Aorta (tissue), 5 donors: ENCODE measurements around the gene USH2A. TPM values are rescaled to one million over a fixed set of nuclear protein-coding genes. Genes with fewer than 3 reads are reported as not detected.

Source experiments
- ATAC-seq: fragments of 200-7000 bp; cut with Tn5 transposase; one replicate; pipeline ENCODE4 v1.9.1; 2022; ENCODE audit warnings: moderate library complexity; ENCODE audit not compliant: low FRiP score
- DNase-seq, 2 donors: peaks; one replicate each; pipeline ENCODE4 v3.0.0-alpha.2; 2020
- H3K27ac ChIP-seq, 2 donors: one replicate each; pipeline ENCODE4 v1.5.1; 2013; ENCODE audit warnings: low read length in 2 of 2, mild to moderate bottlenecking in 2 of 2, moderate library complexity in 2 of 2, control low read depth in 1 of 2, inconsistent platforms in 1 of 2, low read depth in 1 of 2
- H3K27me3 ChIP-seq, 2 donors: one replicate each; pipeline ENCODE4 v1.6.1; 2013; ENCODE audit warnings: control low read depth in 1 of 2, low read length in 1 of 2, mild to moderate bottlenecking in 1 of 2, moderate library complexity in 1 of 2; ENCODE audit not compliant: insufficient read depth in 2 of 2, control insufficient read depth in 1 of 2
- H3K36me3 ChIP-seq, 2 donors: one replicate each; pipeline ENCODE4 v1.6.1; 2013; ENCODE audit warnings: control low read depth in 1 of 2, low read length in 1 of 2, mild to moderate bottlenecking in 1 of 2; ENCODE audit not compliant: insufficient read depth in 2 of 2, control insufficient read depth in 1 of 2
- H3K4me1 ChIP-seq, 2 donors: one replicate each; pipeline ENCODE4 v1.6.1; 2013; ENCODE audit warnings: low read length in 2 of 2, control low read depth in 1 of 2, mild to moderate bottlenecking in 1 of 2, moderate library complexity in 1 of 2; ENCODE audit not compliant: insufficient read depth in 2 of 2, control insufficient read depth in 1 of 2
- H3K4me3 ChIP-seq, 2 donors: one replicate each; pipeline ENCODE4 v1.5.1; 2013; ENCODE audit warnings: low read length in 2 of 2, control low read depth in 1 of 2, mild to moderate bottlenecking in 1 of 2
- H3K9me3 ChIP-seq: one replicate; pipeline ENCODE4 v1.6.1; 2013; ENCODE audit warnings: mild to moderate bottlenecking, low read length; ENCODE audit not compliant: control insufficient read depth
- WGBS, 2 donors: extraction: QIAGEN DNeasy Blood & Tissue Kit; methylation state at CpG; one replicate each; pipeline ENCODE4 v1.1.7; 2013; 5-methylcytosine and 5-hydroxymethylcytosine counted together
- intact Hi-C, 2 donors: fragments of 100-400 bp; cut with DNase I; formaldehyde crosslinking; loops; one replicate each; pipeline versions ENCODE4 v1.14.2 to v1.15.0; 2022
- polyA plus RNA-seq, 2 donors: library from polyadenylated mRNA; stranded (reverse); fragments of 200-250 nt; gene quantifications; one replicate each; pipeline ENCODE4 v1.2.3, GENCODE V29; 2013
- total RNA-seq, 2 donors: library from RNA; stranded (reverse); fragmentation: NEBNext Ultra II Directional; extraction: Animal tissue kit (Norgen Biotek cat#: 25700); gene quantifications; one replicate each; pipeline ENCODE4 v1.2.1, GENCODE V29; 2021
- donor health status: healthy with polysubstance abuse.
- donor health status: Bipolar disorder and iron deficiency.
- donor health status: DM: no; HTN: no; CAD: no.
- donor health status: DM: no; HTN: no; CAD: no.
- donor health status: DM: yes; HTN: yes; CAD: no.

Gene USH2A
- total and polyA plus RNA-seq, 4 donors: 0.13 TPM; not detected in 3

DNA sequence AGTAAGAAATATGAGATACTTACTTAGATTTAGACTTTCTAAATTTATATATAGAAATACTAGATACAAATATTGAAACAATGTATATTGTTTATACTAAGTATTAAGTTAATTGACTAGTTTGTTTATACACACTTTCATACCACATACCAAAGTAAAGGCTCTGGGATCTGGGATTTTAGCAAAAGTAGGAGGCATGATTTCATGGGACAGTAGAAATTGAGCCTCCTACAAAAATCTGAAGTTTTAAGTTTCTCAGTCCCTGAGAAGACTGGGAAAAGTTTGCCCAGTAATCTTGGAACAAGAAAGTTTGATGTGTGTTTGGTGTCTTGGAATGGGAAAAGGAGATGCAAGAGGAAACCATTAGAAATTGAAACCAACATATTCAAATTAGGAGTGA is 825.3 kb downstream of the USH2A start:
- no peaks in the 10 kb centered on the region for H3K27me3 ChIP-seq
- H3K4me1 ChIP-seq: no peaks in the 10 kb centered on the region
- ATAC-seq: no peak
- no peaks in the 10 kb centered on the region for H3K9me3 ChIP-seq
- no peak overlapping the region for H3K27ac ChIP-seq
- H3K4me3 ChIP-seq: no peak overlapping the region
- DNase-seq: no peak
- intact Hi-C loops: no loop called here
- peaks cover 0 to 4% of the 10 kb centered on the region in 2 donors for H3K36me3 ChIP-seq

DNA sequence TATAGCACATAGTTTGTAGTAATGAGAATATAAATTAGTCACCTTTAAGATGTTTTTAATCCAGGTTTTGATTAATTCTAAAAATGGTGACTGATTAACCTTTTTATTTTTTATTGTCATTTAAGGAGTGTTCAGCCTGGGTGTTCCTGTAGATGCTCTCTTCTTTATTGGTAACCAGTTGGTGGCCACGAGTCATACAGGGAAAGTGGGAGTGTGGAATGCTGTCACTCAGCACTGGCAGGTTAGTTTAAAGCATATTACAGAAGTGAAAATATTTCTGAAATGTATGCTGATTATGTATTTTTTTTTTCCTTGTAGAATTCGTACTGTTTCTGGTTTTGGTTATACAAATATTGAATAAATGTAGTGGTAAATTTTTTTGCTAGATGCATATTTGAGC is 828.0 kb downstream of the USH2A start:
- no peak for ATAC-seq
- Histone ChIP-seq H3K4me3 (no peak overlapping the region), H3K36me3 (peaks cover 0 to 4% of the 10 kb centered on the region in 2 donors), H3K4me1 (peaks cover 0 to 1% of the 10 kb centered on the region in 2 donors), H3K27me3 (no peaks in the 10 kb centered on the region), H3K9me3 (no peaks in the 10 kb centered on the region), H3K27ac (no peak overlapping the region)
- intact Hi-C loops: no loop called here
- no peak for DNase-seq
- 54 to 72% methylated on average over 2 of the region's 2 CpGs for WGBS, 2 donors

DNA sequence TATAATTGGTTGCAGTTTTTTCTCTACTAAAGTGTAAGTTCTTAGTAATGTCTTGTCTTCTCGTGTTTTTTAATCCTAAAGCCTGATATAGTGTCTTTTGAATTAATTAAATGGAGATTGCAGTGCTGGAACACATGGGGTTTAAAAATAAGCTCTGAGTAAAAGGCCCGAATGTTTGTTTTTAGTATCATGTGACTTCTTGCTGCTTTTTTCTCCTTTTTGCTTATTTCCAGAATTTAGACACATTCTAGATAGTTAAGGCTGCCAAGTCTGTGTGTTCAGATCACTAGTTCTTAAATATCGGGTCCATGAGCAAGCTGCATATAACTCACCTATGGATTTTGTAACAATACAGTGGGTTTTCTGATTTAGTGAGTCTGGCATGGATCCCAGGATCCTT is 828.6 kb downstream of the USH2A start:
- ATAC-seq: no peak
- Histone ChIP-seq H3K27me3 (no peaks in the 10 kb centered on the region), H3K9me3 (no peaks in the 10 kb centered on the region), H3K27ac (no peak overlapping the region), H3K36me3 (peaks cover 0 to 4% of the 10 kb centered on the region in 2 donors), H3K4me3 (no peak overlapping the region), H3K4me1 (peaks cover 0 to 1% of the 10 kb centered on the region in 2 donors)
- intact Hi-C loops: no loop called here
- WGBS, 2 donors: 17 to 18% methylated on average over 3 of the region's 3 CpGs
- no peak for DNase-seq

DNA sequence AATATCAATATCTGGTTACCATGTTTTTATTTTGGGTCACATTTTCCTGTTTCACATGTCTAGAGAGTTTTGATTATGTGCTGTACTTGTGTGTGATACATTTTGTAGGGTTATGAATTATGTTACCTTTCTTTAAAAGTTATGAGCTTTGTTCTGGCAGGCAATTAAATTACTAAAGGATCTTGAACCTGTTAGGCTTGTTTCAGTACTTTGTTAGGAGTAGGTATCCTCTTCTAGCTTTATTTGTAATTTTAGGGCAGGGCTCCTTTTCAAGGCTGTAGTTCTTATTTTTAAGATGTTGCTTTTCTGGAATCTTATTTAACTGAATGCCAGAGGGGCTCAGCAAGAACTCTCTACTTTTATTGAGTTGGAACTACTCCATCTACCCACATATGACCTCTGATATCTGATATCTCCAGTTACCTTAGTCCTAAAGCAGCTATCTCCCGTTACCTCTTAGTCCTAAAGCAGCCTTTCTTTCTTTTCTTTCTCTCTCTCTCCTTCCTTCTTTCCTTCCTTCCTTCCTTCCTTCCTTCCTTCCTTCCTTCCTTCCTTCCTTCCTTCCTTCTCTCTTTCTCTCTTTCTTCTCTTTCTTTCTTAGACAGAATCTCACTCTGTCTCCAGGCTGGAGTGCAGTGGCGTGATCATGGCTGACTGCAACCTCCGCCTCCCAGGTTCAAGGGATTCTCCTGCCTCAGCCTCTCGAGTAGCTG is 832.3 kb downstream of the USH2A start:
- Histone ChIP-seq H3K4me1 (peaks cover 0 to 1% of the 10 kb centered on the region in 2 donors), H3K27me3 (no peaks in the 10 kb centered on the region), H3K4me3 (no peak overlapping the region), H3K9me3 (no peaks in the 10 kb centered on the region), H3K27ac (no peak overlapping the region), H3K36me3 (peaks cover 0 to 2% of the 10 kb centered on the region in 2 donors)
- DNase-seq (no peak), ATAC-seq (no peak)
- 96 to 99% methylated on average over 4 of the region's 4 CpGs for WGBS, 2 donors
- intact Hi-C loops: no loop called here

DNA sequence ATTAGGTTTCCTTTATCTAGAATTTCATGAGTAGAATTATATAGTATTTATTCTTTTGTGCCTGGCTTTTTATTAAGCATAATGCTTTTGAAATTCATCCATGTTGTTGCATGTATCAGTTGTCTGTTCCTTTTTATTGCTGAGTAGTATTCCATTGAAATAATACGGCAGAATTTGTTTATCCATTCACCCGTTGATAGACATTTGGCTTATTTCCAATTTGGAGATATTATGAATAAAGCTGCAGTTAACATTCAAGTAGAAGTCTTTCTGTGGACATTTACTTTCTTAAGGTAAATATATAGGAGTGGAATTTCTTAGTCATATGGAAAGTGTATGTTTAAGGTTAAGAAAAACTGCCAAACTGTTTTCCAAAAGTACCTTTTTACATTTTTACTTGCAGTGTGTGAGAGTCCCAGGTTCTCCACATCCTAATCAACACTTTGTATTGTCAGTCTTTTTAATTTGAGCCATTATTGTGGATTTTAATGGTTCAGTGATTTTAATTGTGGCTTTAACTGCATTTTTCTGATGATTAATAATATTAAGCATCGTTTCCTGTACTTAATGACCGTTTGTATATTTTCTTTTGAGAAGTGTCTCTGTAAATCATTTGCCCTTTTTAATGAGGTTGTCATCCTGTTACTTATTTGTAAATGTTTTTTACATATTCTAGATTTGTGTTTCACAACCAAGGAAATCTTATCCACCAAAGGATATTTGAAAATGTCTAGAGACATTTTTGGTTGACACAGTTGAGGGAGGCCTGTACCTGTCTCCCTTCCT is 833.4 kb downstream of the USH2A start:
- no peak overlapping the region for H3K4me3 ChIP-seq
- 60 to 68% methylated on average over 4 of the region's 4 CpGs for WGBS, 2 donors
- intact Hi-C loops: no loop called here
- H3K9me3 ChIP-seq: no peaks in the 10 kb centered on the region
- no peak overlapping the region for H3K27ac ChIP-seq
- ATAC-seq: no peak
- DNase-seq: no peak
- H3K4me1 ChIP-seq: peaks cover 0 to 1% of the 10 kb centered on the region in 2 donors
- H3K27me3 ChIP-seq: no peaks in the 10 kb centered on the region
- peaks cover 0 to 2% of the 10 kb centered on the region in 2 donors for H3K36me3 ChIP-seq

DNA sequence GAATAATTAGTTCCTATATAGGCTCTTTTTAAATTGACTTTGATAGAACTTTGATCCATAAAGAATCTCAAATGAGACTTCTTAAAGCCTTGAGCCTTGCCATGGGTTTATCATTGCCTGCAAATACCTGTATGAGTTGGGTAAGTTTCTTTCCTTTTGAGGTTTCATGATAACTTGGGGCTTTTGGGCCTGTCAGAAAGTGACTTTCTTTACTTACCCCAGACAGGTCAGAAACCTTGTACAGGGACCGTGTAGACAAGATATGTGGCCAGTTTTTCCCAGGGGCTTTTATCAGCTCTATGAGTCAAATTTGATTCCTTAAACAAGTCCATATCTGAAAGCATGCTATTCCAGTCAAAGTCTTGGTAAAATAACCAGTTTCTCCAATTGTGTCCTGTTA is 838.9 kb downstream of the USH2A start:
- ATAC-seq (no peak), DNase-seq (no peak)
- no peaks in the 10 kb centered on the region for H3K27me3 ChIP-seq
- no peak overlapping the region for H3K4me3 ChIP-seq
- intact Hi-C loops: no loop called here
- H3K36me3 ChIP-seq: peaks cover 0 to 4% of the 10 kb centered on the region in 2 donors
- no peak overlapping the region for H3K27ac ChIP-seq
- 69 to 79% methylated on average over 1 of the region's 1 CpG for WGBS, 2 donors
- H3K4me1 ChIP-seq: no peaks in the 10 kb centered on the region
- H3K9me3 ChIP-seq: no peaks in the 10 kb centered on the region

DNA sequence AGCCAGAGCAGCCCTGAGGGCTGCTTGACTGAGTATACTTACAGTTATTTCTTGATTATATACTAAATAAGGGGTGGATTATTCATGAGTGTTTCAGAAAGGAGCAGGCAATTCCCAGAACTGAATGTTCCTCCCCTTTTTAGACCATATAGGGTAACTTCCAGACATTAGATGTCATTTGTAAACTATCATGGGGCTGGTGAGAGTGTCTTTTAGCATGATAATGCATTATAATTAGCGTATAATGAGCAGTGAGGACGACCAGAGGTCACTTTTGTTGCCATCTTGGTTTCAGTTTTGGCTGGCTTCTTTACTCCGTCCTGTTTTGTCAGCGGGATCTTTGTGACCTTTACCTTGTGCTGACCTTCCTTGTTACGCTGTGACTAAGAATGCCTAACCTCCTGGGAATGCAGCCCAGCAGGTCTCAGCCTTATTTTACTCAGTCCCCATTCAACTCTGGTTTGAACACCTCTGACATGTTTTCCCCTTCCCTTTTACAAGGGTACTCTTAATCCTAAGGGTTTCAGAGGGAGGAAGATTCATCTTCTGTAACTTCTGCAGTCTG is 840.0 kb downstream of the USH2A start:
- ATAC-seq (no peak), DNase-seq (no peak)
- Histone ChIP-seq H3K4me1 (no peaks in the 10 kb centered on the region), H3K27me3 (no peaks in the 10 kb centered on the region), H3K27ac (no peak overlapping the region), H3K4me3 (no peak overlapping the region), H3K36me3 (peaks cover 0 to 2% of the 10 kb centered on the region in 2 donors), H3K9me3 (no peaks in the 10 kb centered on the region)
- WGBS, 2 donors: 86 to 88% methylated on average over 5 of the region's 5 CpGs
- intact Hi-C loops: no loop called here

DNA sequence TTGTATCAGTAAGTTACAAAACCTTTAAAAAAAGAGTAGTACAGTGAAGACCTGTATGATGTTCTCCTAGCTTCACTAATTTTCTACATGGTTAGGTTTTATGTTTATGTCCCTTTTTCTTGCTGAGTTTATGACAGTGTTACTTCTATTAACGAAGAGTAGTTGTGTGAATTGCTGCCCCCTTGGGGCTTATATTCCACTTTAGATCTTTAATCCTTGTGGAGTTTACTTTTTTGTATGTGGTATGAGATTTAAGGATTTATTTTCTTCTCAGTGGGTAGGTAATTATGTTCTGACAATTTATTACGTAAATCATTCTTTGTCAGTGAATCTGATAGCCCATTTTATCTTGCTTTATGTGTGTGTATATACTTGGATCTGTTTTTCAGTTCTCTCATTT is 841.4 kb downstream of the USH2A start:
- peaks cover 0 to 2% of the 10 kb centered on the region in 2 donors for H3K36me3 ChIP-seq
- DNase-seq (no peak), ATAC-seq (no peak)
- no peaks in the 10 kb centered on the region for H3K27me3 ChIP-seq
- WGBS, 2 donors: 91% methylated on average over 2 of the region's 2 CpGs
- no peaks in the 10 kb centered on the region for H3K9me3 ChIP-seq
- intact Hi-C loops: no loop called here
- no peak overlapping the region for H3K27ac ChIP-seq
- H3K4me3 ChIP-seq: no peak overlapping the region
- no peaks in the 10 kb centered on the region for H3K4me1 ChIP-seq
